ENCODE data around the gene MAGI3.

- TF ChIP-seq CTCF (IDR thresholded peaks at IDR 0.05): no peak
- TF ChIP-seq POLR2A (IDR thresholded peaks at IDR 0.05): no peak
Observed at GRCh38 chr1:113409363-113409762, 19.0 kb downstream of the MAGI3 start.
